ENCODE results near the gene PLEKHN1. TPM values are rescaled to one million over a fixed set of nuclear protein-coding genes. Genes with fewer than 3 reads are reported as not detected.

Gene PLEKHN1
- total RNA-seq, 1 donor from 2014 or later = 6.3 TPM

DNA sequence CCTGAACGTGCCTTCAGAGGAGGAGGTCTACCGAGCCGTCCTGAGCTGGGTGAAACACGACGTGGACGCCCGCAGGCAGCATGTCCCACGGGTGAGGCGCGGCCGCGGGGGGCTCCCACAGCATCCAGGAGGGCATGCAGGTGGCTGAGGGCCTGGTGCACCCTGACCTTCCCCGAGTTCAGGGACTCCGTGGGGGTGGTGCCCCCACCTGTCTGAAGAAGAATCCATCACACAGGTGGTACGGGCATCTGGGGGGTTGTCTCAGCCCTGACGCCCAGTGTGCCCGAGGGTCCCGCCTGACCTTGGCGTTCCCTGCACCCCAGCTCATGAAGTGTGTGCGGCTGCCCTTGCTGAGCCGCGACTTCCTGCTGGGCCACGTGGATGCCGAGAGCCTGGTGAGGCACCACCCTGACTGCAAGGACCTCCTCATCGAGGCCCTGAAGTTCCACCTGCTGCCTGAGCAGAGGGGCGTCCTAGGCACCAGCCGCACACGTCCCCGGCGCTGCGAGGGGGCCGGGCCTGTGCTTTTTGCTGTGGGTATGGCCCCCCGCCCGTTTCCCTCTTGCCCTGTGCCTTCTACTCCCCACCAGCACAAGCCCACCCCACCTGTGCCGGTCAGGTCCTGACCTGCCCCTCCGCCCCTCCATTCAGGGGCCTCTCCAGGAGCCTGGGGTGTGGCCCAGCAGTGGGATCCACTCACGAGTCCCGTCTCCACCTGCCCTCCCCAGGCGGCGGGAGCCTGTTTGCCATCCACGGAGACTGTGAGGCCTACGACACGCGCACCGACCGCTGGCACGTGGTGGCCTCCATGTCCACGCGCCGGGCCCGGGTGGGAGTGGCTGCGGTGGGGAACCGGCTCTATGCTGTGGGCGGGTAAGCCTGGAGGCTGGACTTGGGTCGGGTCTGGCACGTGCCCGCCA, 3.6 kb upstream of the PLEKHN1 start:
- DNase-seq = no peak

GRCh38 chr1:963301-963651, 3.0 kb upstream of the PLEKHN1 start:
- DNase-seq = no peak

DNA sequence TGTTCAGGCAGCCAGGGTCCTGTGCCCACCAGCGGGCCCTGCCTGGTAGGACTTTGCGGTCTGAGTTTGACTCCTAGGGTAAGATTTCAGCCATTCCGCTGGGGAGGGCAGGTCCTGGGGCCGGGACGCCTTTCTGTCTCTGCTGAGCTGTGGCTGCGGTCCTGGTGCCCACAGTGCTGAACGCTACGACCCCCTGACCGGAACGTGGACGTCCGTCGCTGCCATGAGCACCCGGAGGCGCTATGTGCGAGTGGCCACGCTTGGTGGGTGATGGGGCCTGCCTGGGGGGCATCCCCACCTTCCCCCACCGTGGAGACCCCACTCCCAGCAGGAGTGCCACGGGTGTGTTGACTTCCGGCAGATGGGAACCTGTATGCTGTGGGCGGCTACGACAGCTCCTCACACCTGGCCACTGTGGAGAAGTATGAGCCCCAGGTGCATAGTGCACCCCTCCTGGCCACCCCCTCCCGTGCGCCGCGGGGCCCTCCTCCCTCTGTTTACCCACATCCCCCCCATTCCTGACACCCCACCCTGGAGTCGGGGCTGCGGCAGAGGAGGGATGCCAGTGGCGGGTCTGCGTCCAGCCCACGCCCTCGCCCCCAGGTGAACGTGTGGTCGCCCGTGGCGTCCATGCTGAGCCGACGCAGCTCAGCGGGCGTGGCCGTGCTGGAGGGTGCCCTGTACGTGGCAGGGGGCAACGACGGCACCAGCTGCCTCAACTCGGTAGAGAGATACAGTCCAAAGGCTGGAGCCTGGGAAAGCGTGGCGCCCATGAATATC, 2.3 kb upstream of the PLEKHN1 start:
- DNase-seq = no peak

- no peak for DNase-seq
Measured at GRCh38 chr1:964691-965525, 1.4 kb upstream of the PLEKHN1 start.

- no peak for DNase-seq
Measured at GRCh38 chr1:965526-966134, 652 bp upstream of the PLEKHN1 start.

DNA sequence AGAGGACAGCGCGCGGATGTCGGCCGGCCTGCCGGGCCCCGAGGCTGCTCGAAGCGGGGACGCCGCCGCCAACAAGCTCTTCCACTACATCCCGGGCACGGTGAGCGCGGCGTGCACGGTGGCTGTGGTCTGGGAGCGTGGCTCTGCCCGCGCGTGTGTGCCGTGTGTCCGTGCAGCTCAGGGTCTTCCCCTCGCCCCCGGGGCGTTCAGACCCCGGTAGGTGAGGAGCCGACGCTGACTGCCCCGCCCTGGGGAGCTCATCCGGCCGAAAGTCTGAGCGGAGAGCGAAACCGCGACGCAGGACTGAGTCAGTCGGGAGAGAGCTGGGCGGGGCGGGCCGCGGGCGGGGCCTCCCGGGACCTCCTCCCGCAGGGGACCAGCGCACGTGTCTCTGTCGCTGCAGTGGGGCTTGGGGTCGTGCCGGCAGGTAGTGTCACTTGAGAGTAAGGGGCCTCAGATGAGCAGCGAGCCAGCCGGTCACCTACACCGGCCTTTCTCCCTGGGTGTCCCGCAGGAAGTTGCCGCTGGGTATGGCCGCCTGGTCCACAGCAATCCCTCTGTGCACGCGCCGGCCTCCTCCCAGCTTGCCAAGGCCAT, 520 bp downstream of the PLEKHN1 start:
- DNase-seq = peak; percentile 48

GRCh38 chr1:967466-968343, 1.4 kb downstream of the PLEKHN1 start:
- DNase-seq = no peak

GRCh38 chr1:969260-969855, 3.1 kb downstream of the PLEKHN1 start:
- DNase-seq = no peak

GRCh38 chr1:970242-970972, 4.1 kb downstream of the PLEKHN1 start:
- DNase-seq = no peak

GRCh38 chr1:970973-971730, 4.9 kb downstream of the PLEKHN1 start:
- no peak for DNase-seq

DNA sequence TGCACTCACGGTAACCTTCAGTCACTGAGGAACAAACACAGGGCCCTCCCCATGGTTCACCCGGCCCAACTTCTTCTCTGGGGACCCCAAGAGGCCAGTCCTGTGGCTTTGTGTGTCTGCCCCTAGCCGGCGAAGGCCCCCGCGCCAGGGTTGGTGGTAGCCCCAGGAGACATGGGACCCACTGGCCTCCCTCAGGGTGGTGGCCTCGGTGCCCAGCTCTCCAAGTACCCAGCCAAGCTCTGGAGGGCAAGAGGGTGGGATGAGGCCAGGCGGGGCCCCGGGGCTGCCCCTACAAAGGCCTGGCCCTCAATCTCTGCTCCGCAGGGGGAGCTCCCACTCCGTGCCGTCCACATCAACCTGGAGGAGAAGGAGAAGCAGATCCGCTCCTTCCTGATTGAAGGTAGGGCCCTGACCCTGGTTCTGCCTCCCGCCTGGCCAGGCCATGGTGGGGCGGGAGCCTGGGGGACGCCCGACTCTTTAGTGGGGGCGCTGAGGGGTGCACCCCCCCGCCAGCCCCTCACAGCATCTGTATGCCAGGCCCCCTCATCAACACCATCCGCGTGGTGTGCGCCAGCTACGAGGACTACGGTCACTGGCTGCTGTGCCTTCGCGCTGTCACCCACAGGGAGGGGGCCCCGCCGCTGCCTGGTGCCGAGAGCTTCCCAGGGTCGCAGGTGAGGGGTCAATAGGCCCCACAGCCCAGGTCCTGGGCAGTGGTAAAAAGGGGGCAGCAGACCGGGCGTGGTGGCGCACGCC, 5.6 kb downstream of the PLEKHN1 start:
- no peak for DNase-seq

- no peak for DNase-seq
Measured at GRCh38 chr1:972726-973458, 6.6 kb downstream of the PLEKHN1 start.

DNA sequence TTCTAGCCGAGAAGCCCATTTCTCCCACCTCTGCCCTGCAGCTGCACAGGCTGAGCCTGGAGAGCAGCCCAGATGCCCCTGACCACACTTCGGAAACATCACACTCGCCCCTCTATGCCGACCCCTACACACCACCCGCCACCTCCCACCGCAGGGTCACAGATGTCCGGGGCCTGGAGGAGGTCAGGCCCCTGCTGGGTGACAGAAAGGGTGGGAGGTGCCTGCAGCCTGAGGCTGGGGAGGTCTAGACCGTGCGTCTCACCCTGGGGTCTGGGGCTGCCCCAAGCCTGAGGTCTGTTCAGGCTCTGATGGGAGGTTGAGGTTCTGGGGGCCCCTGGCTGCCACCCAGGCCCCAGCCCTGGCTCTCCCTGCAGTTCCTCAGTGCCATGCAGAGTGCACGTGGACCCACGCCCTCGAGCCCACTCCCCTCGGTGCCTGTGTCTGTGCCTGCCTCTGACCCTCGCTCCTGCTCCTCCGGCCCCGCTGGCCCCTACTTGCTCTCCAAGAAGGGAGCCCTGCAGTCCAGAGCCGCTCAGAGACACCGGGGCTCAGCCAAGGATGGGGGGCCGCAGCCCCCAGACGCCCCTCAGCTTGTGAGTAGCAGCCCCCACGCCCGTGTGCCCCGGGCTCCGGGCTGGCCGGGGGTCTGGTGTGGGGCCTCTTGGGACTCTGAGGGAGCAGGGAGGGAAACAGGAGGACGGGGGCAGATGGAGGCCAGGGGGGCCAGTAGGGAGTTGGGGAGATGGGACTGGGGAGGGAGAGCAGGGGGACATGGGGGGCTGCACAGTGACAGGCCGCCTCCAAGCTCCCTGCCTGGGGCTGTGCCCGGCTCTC, 7.4 kb downstream of the PLEKHN1 start:
- no peak for DNase-seq

DNA sequence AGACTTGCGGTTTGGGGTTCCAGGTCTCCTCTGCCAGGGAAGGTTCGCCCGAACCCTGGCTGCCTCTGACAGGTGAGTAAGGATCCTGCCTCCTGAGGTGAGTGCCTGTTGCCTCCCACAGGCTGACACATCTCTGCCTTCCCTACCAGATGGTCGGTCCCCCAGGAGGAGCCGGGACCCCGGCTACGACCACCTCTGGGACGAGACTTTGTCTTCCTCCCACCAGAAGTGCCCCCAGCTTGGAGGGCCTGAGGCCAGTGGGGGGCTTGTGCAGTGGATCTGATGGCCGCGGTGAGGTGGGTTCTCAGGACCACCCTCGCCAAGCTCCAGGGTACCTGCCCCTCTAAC, 8.0 kb downstream of the PLEKHN1 start:
- DNase-seq = no peak

DNA sequence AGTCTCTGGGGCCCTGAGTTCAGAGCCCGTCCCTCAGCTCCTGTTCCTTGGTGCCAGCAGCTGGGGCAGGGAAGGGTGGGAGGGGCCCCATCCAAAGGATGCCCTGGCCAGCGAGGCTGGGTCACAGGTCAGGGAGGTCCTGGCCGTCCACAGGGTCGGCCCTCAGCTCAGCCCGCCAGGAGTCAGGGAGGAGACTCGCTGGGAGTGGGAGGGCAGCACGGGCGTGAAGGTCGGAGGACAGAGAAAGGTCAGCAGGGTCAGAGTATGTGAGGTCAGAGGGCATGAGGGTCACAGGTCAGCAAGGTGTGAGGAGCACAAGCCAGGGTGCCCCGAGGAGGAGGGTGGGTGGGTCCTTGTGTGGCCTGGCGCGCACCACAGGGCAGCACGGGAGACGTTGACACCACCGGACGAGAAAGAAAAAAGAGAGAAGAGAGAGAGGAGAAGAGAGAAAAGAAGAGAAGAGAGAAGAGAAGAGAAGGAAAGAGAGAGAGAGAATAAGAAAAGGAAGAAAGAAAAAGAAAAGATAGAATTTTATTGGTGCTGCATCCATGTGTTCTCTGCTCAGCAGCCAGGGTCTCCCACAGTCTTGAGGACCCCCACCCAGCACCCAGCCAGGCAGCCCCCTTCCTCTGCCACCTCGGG, 8.5 kb downstream of the PLEKHN1 start:
- DNase-seq = no peak

DNA sequence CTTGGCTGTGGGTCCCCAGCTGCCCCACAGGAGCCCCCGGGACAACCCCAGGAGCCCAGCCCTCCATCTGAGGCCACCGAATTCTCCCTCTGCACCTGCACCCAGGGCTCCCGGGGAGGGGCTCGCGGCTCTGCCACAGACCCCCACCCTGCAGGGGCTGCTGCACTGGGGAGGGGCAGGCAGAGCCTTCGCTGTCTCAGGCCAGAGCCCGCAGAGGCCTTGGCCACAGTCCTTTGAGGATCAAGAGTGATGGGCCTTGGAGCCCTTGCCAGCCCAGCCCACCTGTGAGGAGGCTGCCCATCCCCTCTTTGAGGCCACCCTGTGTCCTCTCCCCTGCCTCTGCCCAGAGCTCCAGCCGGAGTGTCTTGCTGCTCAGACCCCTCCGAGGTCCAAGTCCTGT, 9.1 kb downstream of the PLEKHN1 start:
- DNase-seq = no peak
